Prostate gland (tissue), 2 donors: Measurements from ENCODE around the gene PHF12. TPM values are rescaled to one million over a fixed set of nuclear protein-coding genes. Genes with fewer than 3 reads are reported as not detected.

Source experiments
- DNase-seq: peaks from one replicate; pipeline ENCODE4 v3.0.0-alpha.2; 2019; ENCODE audit warnings: low spot score
- H3K27ac ChIP-seq, 2 donors: fragments of 200-600 bp; sonication (generic); 2 replicates each; pipeline ENCODE4 v1.5.1; 2017 to 2019
- H3K27me3 ChIP-seq: fragments of 200-600 bp; sonication (generic); replicated peaks from 2 replicates; pipeline ENCODE4 v1.5.1; 2019; ENCODE audit not compliant: insufficient read depth
- H3K36me3 ChIP-seq, 2 donors: fragments of 200-600 bp; sonication (generic); 1 replicate in 1 of 2; 2 replicates in 1 of 2; pipeline versions ENCODE4 v1.5.1 to v1.8.1; 2017 to 2019
- H3K4me1 ChIP-seq: fragments of 200-600 bp; sonication (generic); replicated peaks from 2 replicates; pipeline ENCODE4 v1.5.1; 2019
- H3K4me3 ChIP-seq, 2 donors: fragments of 200-600 bp; sonication (generic); 2 replicates each; pipeline ENCODE4 v1.5.1; 2017 to 2019
- H3K9me3 ChIP-seq: fragments of 200-600 bp; sonication (generic); 2 replicates; pipeline ENCODE4 v1.5.1; 2017
- CTCF ChIP-seq, 4 experiments: fragments of 200-600 bp in 2 of 4; fragments of 450-650 bp in 2 of 4; sonication (generic) in 2 of 4; IDR thresholded peaks; 1 replicate in 3 of 4; 2 replicates in 1 of 4; pipeline ENCODE4 v1.5.1; 2016 to 2019; ENCODE audit warnings: antibody characterized with exemption in 4 of 4, mild to moderate bottlenecking in 2 of 4, moderate library complexity in 2 of 4
- POLR2A ChIP-seq: fragments of 450-650 bp; IDR thresholded peaks from one replicate; pipeline ENCODE4 v1.6.1; 2016; ENCODE audit warnings: antibody characterized with exemption, mild to moderate bottlenecking
- POLR2AphosphoS5 ChIP-seq: sonication (generic); formaldehyde crosslinking; IDR thresholded peaks from one replicate; pipeline ENCODE4 v1.6.1; 2017; ENCODE audit warnings: antibody characterized with exemption
- WGBS: methylation state at CpG from one replicate; pipeline ENCODE4 v1.1.5; 2018; 5-methylcytosine and 5-hydroxymethylcytosine counted together
- intact Hi-C: fragments of 100-400 bp; cut with DNase I; formaldehyde crosslinking; loops from one replicate; pipeline ENCODE4 v1.14.2; 2022
- total RNA-seq, 2 donors: library from RNA; depleted of rRNA; stranded (reverse); fragments of >200 nt; gene quantifications; one replicate each; pipeline ENCODE4 v1.1.0, GENCODE V29; 2016

The PHF12 gene
- total RNA-seq, 2 donors from 2014 or later = 74.9 to 112 TPM

- Histone ChIP-seq H3K36me3 (no peaks in the 10 kb centered on the region), H3K4me1 (peaks cover 17% of the 10 kb centered on the region), H3K27me3 (no peaks in the 10 kb centered on the region), H3K4me3 (peak overlapping the region; percentile 82 to 96), H3K9me3 (no peaks in the 10 kb centered on the region), H3K27ac (peak overlapping the region; percentile 87 to 99)
- under 1% methylated on average over 35 of the region's 51 CpGs for WGBS
- DNase-seq = peak; percentile 15
- TF ChIP-seq CTCF (IDR thresholded peaks at IDR 0.05) = no peak
- TF ChIP-seq POLR2AphosphoS5 = no peak
- TF ChIP-seq POLR2A = no peak
- intact Hi-C loops = loop anchor here (5.0 kb wide), 2 partner anchors 224 to 614 kb away; partner anchors contain the start of genes IFT20, NEK8, TLCD1 and TNFAIP1
These were observed 428 bp downstream of the PHF12 start for GRCh38 chr17:28950752-28951427.

- TF ChIP-seq POLR2AphosphoS5 (peak; percentile 3), CTCF (IDR thresholded peaks at IDR 0.05) (no peak)
These were observed 1.1 kb downstream of the PHF12 start for GRCh38 chr17:28950017-28950751.

GRCh38 chr17:28949185-28950016 is 1.9 kb downstream of the PHF12 start:
- peaks cover 31% of the 10 kb centered on the region for H3K4me1 ChIP-seq
- H3K36me3 ChIP-seq = no peaks in the 10 kb centered on the region
- H3K4me3 ChIP-seq = peak overlapping the region; percentile 82 to 96
- no peaks in the 10 kb centered on the region for H3K9me3 ChIP-seq
- intact Hi-C loops = loop anchor here (5.0 kb wide), 3 partner anchors 52 to 612 kb away; partner anchors contain the start of genes FLOT2, IFT20, NEK8 and TLCD1
- TF ChIP-seq POLR2AphosphoS5 (peak; percentile 47), CTCF (IDR thresholded peaks at IDR 0.05) (no peak), POLR2A (no peak)
- under 1% methylated on average over 61 of the region's 61 CpGs for WGBS
- H3K27me3 ChIP-seq = no peaks in the 10 kb centered on the region
- peak overlapping the region; percentile 87 to 99 for H3K27ac ChIP-seq
- DNase-seq = peak; percentile 63

More at GRCh38 chr17:28950017-28950751, 1.1 kb downstream of the PHF12 start:
- Histone ChIP-seq H3K4me3 (peak overlapping the region; percentile 82 to 96), H3K36me3 (no peaks in the 10 kb centered on the region), H3K27ac (peak overlapping the region; percentile 87 to 99), H3K9me3 (no peaks in the 10 kb centered on the region), H3K4me1 (peaks cover 23% of the 10 kb centered on the region), H3K27me3 (no peaks in the 10 kb centered on the region)
- peak; percentile 42 for DNase-seq
- WGBS = 0% methylated on average over 43 of the region's 43 CpGs
- intact Hi-C loops = loop anchor here (5.0 kb wide), 2 partner anchors 223 to 613 kb away; partner anchors contain the start of genes IFT20, NEK8, TLCD1 and TNFAIP1

GRCh38 chr17:28948873-28949184 is 2.5 kb downstream of the PHF12 start:
- H3K4me1 ChIP-seq = peaks cover 31% of the 10 kb centered on the region
- no peaks in the 10 kb centered on the region for H3K36me3 ChIP-seq
- intact Hi-C loops = loop anchor here (5.0 kb wide), 1 partner anchor 52 kb away; the partner anchor contains the start of gene FLOT2
- WGBS = 2% methylated on average over 15 of the region's 15 CpGs
- H3K4me3 ChIP-seq = peak overlapping the region; percentile 82 to 96
- H3K27me3 ChIP-seq = no peaks in the 10 kb centered on the region
- peak; percentile 23 for DNase-seq
- no peaks in the 10 kb centered on the region for H3K9me3 ChIP-seq
- peak overlapping the region; percentile 87 to 99 for H3K27ac ChIP-seq
- TF ChIP-seq POLR2AphosphoS5 = no peak

DNA sequence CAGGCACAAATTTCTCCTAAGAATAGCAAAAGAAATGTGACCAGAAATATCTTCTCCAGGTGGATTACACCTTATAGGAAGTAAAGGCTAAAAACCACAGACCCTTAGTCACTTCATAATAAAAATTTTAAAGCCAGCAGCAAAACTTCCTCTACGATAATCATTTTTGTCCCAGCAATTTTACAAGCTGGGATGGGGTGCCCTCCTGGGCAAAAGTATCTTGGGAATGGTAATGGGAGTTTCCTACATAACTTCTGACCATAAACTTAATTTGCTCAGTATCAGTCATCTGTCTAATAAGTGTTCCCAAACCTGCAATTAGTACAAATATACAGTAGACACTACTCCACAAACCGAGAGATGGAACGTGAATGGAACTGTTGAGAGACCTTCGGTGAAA is 3.0 kb downstream of the PHF12 start:
- TF ChIP-seq POLR2A (no peak), POLR2AphosphoS5 (no peak), CTCF (IDR thresholded peaks at IDR 0.05) (no peak)
- no peaks in the 10 kb centered on the region for H3K9me3 ChIP-seq
- no peaks in the 10 kb centered on the region for H3K27me3 ChIP-seq
- H3K4me1 ChIP-seq = peaks cover 31% of the 10 kb centered on the region
- intact Hi-C loops = loop anchor here (5.0 kb wide), 1 partner anchor 51 kb away; the partner anchor contains the start of gene FLOT2
- H3K27ac ChIP-seq = peak overlapping the region; percentile 87 to 99
- DNase-seq = no peak
- H3K36me3 ChIP-seq = no peaks in the 10 kb centered on the region
- whole genome bisulfite sequencing = 11% methylated on average over 4 of the region's 4 CpGs
- H3K4me3 ChIP-seq = peak overlapping the region; percentile 82 to 96
